ENCODE measurements around the gene H2AZ2.
"Not testable (repeated sequence)": the region's sequence is repeated elsewhere in the genome, so short reads cannot be mapped to it uniquely, and the experiment has no call there.

H2AZ2 gene
- total RNA-seq, result 58.8 to 224 (median 109) reads per million in 18 experiments

- peak; percentile 100 for DNase-seq
These were observed at the start of gene H2AZ2 for GRCh38 chr7:44847920-44848634. H2AZ2 (minus strand) TSS chr7:44848087; CDS start chr7:44847971, 116 bp downstream.

GRCh38 chr7:44897309-44897708 is 49.4 kb upstream of the H2AZ2 start:
- DNase-seq, result peak; percentile 19 to 52

GRCh38 chr7:44894888-44895580 is 47.1 kb upstream of the H2AZ2 start:
- DNase-seq, result peak in 1 of 2 donors; percentile 82

- DNase-seq, result no peak
These were observed 45.9 kb upstream of the H2AZ2 start for GRCh38 chr7:44893710-44894234.

GRCh38 chr7:44891791-44892190 is 43.9 kb upstream of the H2AZ2 start:
- no peak for DNase-seq

- DNase-seq, result no peak
These were observed 43.5 kb upstream of the H2AZ2 start for GRCh38 chr7:44891372-44891771.

GRCh38 chr7:44889086-44889781 is 41.3 kb upstream of the H2AZ2 start:
- DNase-seq, result no peak

- DNase-seq, result peak; percentile 48
These were observed 39.4 kb upstream of the H2AZ2 start for GRCh38 chr7:44887293-44887692.

- peak; percentile 98 to 99 for DNase-seq
These were observed 37.8 kb upstream of the H2AZ2 start, which contains the start of gene PURB for GRCh38 chr7:44885394-44886317. PURB (minus strand) TSS chr7:44885530; CDS start chr7:44885348, 182 bp downstream.

- DNase-seq, result peak; percentile 31 to 65
These were observed 36.9 kb upstream of the H2AZ2 start for GRCh38 chr7:44884621-44885393.

GRCh38 chr7:44883961-44884620 is 36.2 kb upstream of the H2AZ2 start:
- peak in 1 of 2 donors; percentile 11 for DNase-seq

- no peak for DNase-seq
These were observed 35.0 kb upstream of the H2AZ2 start for GRCh38 chr7:44882899-44883298.

GRCh38 chr7:44881610-44882009 is 33.7 kb upstream of the H2AZ2 start:
- peak in 1 of 2 donors; percentile 27 for DNase-seq

GRCh38 chr7:44881066-44881600 is 33.2 kb upstream of the H2AZ2 start:
- DNase-seq, result no peak

- DNase-seq, result no peak
These were observed 32.6 kb upstream of the H2AZ2 start for GRCh38 chr7:44880317-44881018.

- no peak for DNase-seq
These were observed 28.5 kb upstream of the H2AZ2 start for GRCh38 chr7:44876393-44876792.

GRCh38 chr7:44875241-44875640 is 27.4 kb upstream of the H2AZ2 start:
- DNase-seq, result no peak

GRCh38 chr7:44872787-44873186 is 24.9 kb upstream of the H2AZ2 start:
- no peak for DNase-seq

GRCh38 chr7:44871918-44872317 is 24.0 kb upstream of the H2AZ2 start:
- not testable (repeated sequence) for DNase-seq

- not testable (repeated sequence) for DNase-seq
These were observed 22.9 kb upstream of the H2AZ2 start for GRCh38 chr7:44870780-44871179.

Data from inflammatory macrophage (primary cell).